Measurements from ENCODE around the gene MSS51.

- TF ChIP-seq TAF1 (conservative IDR thresholded peaks at IDR 0.05) (no peak), GABPA (IDR thresholded peaks at IDR 0.05 in 1 of 2, conservative IDR thresholded peaks at IDR 0.05 in 1 of 2) (no peak), CTCF (IDR thresholded peaks at IDR 0.05; ENCODE audit: low read depth, low read length, missing input control) (no peak), YY1 (IDR thresholded peaks at IDR 0.05) (no peak), REST (IDR thresholded peaks at IDR 0.05) (no peak), SP1 (IDR thresholded peaks at IDR 0.05) (no peak), JUND (IDR thresholded peaks at IDR 0.05) (no peak), FOXA1 (IDR thresholded peaks at IDR 0.05) (no peak), RAD21 (IDR thresholded peaks at IDR 0.05) (no peak), ATF3 (IDR thresholded peaks at IDR 0.05) (no peak), EGR1 (IDR thresholded peaks at IDR 0.05; ENCODE audit: low read depth in 2 of 2) (no peak)
Observed at GRCh38 chr10:73398024-73398423, 35.3 kb downstream of the MSS51 start.

Measured in liver (tissue), 3 donors.